Esophagus muscularis mucosa (tissue), 4 donors: Measurements from ENCODE around the gene DPYD. TPM values are rescaled to one million over a fixed set of nuclear protein-coding genes. Genes with fewer than 3 reads are reported as not detected.

Experiments
- DNase-seq: peaks from one replicate; pipeline ENCODE4 v3.0.0-alpha.2; 2017; ENCODE audit errors: extremely low spot score
- H3K27ac ChIP-seq, 4 donors: fragments of 200-600 bp; sonication (generic); replicated peaks in 1 of 4; 1 replicate in 3 of 4; 2 replicates in 1 of 4; pipeline ENCODE4 v1.5.1; 2016 to 2019; ENCODE audit warnings: mild to moderate bottlenecking in 1 of 4
- H3K27me3 ChIP-seq, 4 donors: fragments of 200-600 bp; sonication (generic); one replicate each; pipeline versions ENCODE4 v1.5.1 to v1.6.0; 2016 to 2019
- H3K36me3 ChIP-seq, 4 donors: fragments of 200-600 bp; sonication (generic); one replicate each; pipeline ENCODE4 v1.5.1; 2016 to 2019
- H3K4me1 ChIP-seq, 4 donors: fragments of 200-600 bp; sonication (generic); one replicate each; pipeline ENCODE4 v1.5.1; 2016 to 2019
- H3K4me3 ChIP-seq, 4 donors: fragments of 200-600 bp; sonication (generic); 1 replicate in 2 of 4; 2 replicates in 2 of 4; pipeline ENCODE4 v1.5.1; 2016 to 2019; ENCODE audit warnings: mild to moderate bottlenecking in 4 of 4, moderate library complexity in 1 of 4
- H3K9me3 ChIP-seq, 4 donors: fragments of 200-600 bp; sonication (generic); 1 replicate in 3 of 4; 2 replicates in 1 of 4; pipeline ENCODE4 v1.5.1; 2016 to 2019
- EP300 ChIP-seq: sonication (generic); formaldehyde crosslinking; IDR thresholded peaks from one replicate; pipeline ENCODE4 v1.6.1; 2017; ENCODE audit warnings: antibody characterized with exemption
- POLR2A ChIP-seq: fragments of 450-650 bp; IDR thresholded peaks from one replicate; pipeline ENCODE4 v1.6.1; 2017; ENCODE audit warnings: antibody characterized with exemption, moderate library complexity, mild to moderate bottlenecking, low read depth
- POLR2AphosphoS5 ChIP-seq, 2 donors: sonication (generic); formaldehyde crosslinking; IDR thresholded peaks; one replicate each; pipeline ENCODE4 v1.6.1; 2017; ENCODE audit warnings: antibody characterized with exemption in 2 of 2
- WGBS: methylation state at CpG from one replicate; pipeline ENCODE4 v1.1.5; 2018; 5-methylcytosine and 5-hydroxymethylcytosine counted together
- intact Hi-C: fragments of 100-400 bp; cut with DNase I; formaldehyde crosslinking; loops from one replicate; pipeline ENCODE4 v1.15.1; 2023
- total RNA-seq, 4 donors: library from RNA; depleted of rRNA; stranded (reverse); fragments of >200 nt; gene quantifications; one replicate each; pipeline versions ENCODE4 v1.1.0 to v1.2.1, GENCODE V29; 2016
- TF ChIP-seq, protein P1 (sequence below), 3 experiments: fragments of 200-600 bp in 2 of 3; fragments of 450-650 bp in 1 of 3; sonication (generic) in 2 of 3; IDR thresholded peaks; one replicate each; pipeline ENCODE4 v1.5.1; 2017 to 2019; ENCODE audit warnings: antibody characterized with exemption in 3 of 3, mild to moderate bottlenecking in 2 of 3, moderate library complexity in 1 of 3

DPYD gene
- total RNA-seq, 4 donors from 2014 or later = 31.1 to 36.6 (median 31.7) TPM

DNA sequence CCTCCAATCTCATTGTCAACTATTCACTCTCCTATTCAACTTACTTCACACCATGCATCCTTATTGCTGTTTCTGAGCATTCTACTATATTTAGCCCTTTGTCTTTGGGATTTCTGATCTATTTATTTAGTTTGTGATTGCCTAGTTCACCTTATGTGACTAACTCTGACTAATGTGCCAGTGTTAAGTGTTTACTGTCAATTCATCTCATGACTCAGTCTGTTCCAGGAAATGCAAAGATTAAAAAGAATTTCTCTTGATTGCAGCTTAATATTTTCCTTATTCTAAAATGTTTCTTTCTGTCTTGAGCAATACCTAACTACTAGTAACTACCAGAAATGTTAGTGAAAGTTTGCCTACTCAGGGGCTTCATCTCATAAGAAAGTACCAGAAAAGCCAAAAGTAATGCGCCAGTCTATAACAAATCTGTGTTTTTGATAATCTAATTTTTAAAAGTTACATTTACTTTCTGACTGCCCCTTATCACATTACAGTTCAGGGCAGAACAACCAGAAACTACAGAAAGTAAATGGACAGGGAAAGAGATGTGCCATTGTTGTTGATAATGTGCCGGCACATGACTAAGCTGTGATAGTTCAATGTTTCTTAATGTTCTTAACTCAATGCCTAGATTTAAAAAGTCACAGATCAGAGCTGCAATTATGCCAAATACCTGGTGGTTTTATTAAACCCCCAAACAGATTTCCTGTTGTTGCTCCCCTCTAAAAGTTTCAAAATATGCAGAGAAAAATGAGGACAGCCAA is 642.8 kb downstream of the DPYD start:
- H3K9me3 ChIP-seq = no peaks in the 10 kb centered on the region
- no peak overlapping the region for H3K4me3 ChIP-seq
- no peaks in the 10 kb centered on the region for H3K36me3 ChIP-seq
- DNase-seq = no peak
- no peak overlapping the region for H3K27ac ChIP-seq
- 97% methylated on average over 2 of the region's 2 CpGs for WGBS
- H3K4me1 ChIP-seq = no peaks in the 10 kb centered on the region
- TF ChIP-seq POLR2AphosphoS5 (IDR thresholded peaks at IDR 0.05) (no peak), EP300 (no peak), POLR2A (no peak)
- TF ChIP-seq, protein P1, sequence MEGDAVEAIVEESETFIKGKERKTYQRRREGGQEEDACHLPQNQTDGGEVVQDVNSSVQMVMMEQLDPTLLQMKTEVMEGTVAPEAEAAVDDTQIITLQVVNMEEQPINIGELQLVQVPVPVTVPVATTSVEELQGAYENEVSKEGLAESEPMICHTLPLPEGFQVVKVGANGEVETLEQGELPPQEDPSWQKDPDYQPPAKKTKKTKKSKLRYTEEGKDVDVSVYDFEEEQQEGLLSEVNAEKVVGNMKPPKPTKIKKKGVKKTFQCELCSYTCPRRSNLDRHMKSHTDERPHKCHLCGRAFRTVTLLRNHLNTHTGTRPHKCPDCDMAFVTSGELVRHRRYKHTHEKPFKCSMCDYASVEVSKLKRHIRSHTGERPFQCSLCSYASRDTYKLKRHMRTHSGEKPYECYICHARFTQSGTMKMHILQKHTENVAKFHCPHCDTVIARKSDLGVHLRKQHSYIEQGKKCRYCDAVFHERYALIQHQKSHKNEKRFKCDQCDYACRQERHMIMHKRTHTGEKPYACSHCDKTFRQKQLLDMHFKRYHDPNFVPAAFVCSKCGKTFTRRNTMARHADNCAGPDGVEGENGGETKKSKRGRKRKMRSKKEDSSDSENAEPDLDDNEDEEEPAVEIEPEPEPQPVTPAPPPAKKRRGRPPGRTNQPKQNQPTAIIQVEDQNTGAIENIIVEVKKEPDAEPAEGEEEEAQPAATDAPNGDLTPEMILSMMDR (IDR thresholded peaks at IDR 0.05) = no peak
- intact Hi-C loops = no loop called here
- H3K27me3 ChIP-seq = no peaks in the 10 kb centered on the region

DNA sequence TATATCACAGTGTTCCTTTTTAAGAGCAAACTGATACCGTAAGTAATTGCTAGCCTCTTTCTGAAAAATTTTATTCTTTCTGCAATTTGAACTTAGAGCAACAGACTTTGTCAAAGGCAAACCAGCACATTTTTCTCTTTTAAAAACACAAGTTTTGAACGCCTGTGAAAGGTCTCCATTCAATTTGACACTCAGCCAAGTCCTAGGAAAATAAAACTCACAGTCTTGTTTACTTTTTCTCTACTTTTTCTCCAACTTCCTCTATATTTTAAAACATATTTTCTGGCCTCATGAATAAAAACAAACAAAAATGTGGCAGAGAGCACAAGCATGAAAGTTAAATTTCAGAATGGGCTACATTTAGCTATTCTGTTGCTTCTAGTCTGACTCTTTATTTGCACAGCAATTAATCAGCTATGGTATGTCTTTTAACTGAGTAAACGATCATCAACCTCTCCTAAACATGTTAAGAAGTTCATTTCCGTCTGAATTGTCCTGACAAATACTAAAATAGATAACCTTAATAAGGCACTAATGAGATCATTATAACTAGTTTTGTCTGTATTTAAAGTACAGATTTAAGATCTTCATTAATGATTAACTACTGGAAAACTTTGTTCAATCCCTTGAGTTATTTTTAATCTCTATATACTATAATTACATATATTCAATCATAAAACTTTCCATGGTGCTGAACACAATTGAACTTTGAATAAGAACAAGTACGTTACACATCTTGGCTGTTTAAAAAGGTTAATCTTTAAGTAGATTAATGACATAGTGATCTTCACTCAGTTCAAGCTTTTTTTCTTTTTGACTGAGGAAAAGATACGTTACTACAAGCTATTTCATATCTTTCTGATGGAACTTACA is 648.7 kb downstream of the DPYD start:
- H3K36me3 ChIP-seq = no peaks in the 10 kb centered on the region
- intact Hi-C loops = no loop called here
- peaks cover 0 to 17% (median 2%) of the 10 kb centered on the region in 4 donors for H3K4me1 ChIP-seq
- DNase-seq = no peak
- no peaks in the 10 kb centered on the region for H3K9me3 ChIP-seq
- TF ChIP-seq, protein P1 (IDR thresholded peaks at IDR 0.05) = no peak
- no peak for TF ChIP-seq POLR2A
- TF ChIP-seq POLR2AphosphoS5 (IDR thresholded peaks at IDR 0.05) = no peak
- no peak for TF ChIP-seq EP300
- H3K27me3 ChIP-seq = no peaks in the 10 kb centered on the region
- no peak overlapping the region for H3K4me3 ChIP-seq
- H3K27ac ChIP-seq = no peak overlapping the region
- WGBS = 60% methylated on average over 6 of the region's 6 CpGs

DNA sequence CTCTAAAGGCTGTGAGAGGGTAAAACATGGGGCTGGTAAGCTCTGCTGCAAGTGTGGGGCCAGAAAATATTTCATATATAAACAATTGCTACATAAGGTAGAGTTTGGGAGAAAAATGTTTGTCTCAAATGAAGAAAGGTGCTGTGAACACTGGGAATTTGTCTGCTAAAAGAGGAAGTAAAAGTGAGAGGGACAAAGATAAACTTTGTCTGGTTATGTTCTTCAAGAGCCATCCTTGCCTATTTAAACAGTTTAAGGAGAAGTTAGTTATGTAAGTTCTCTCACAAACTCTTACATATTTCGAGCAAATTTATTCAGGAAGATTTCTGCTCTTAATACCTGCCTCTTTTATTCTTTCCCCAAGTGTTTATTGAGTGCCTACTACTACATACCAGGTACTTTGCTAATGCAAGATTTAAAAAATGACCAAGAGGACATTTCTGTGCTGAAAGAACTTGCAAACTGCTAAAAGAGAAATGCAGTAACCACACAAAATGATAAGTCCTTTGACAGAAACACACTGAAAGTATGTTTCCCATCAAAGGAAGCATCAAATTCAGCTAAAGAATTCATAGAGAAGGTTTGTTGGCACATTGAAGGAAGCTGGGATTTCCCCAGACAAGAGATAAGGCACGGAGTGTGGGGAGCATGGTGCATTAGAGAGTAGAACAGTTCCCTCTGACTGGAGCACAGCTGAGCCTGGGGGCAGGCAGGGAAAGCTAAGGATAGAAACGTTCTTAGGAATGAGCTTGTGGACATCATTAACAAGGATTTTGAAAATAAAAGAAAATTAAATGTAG is 650.1 kb downstream of the DPYD start:
- TF ChIP-seq, protein P1 (IDR thresholded peaks at IDR 0.05) = no peak
- TF ChIP-seq POLR2A (no peak), POLR2AphosphoS5 (IDR thresholded peaks at IDR 0.05) (no peak), EP300 (no peak)
- no peak overlapping the region for H3K27ac ChIP-seq
- peaks cover 0 to 17% (median 2%) of the 10 kb centered on the region in 4 donors for H3K4me1 ChIP-seq
- 71% methylated on average over 3 of the region's 3 CpGs for WGBS
- H3K36me3 ChIP-seq = no peaks in the 10 kb centered on the region
- no peak overlapping the region for H3K4me3 ChIP-seq
- DNase-seq = no peak
- no peaks in the 10 kb centered on the region for H3K9me3 ChIP-seq
- H3K27me3 ChIP-seq = no peaks in the 10 kb centered on the region
- intact Hi-C loops = no loop called here

DNA sequence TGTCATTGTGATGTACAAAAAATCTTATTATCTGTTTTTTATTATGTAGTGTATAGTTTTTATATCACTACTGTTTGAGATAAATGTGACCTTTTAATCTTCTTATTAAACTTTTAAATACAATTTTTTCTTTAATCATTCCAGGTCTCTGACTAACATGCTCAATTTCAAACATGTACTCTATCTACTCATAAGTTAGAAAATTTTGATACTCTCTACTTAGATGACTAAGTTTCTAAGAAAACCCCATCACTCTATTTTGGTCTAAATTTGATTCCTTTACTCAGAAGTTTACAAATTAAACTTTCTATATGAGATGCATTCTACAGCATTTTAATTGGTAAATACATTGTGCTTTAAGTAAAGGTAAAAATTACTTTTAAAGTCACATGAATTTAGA is 655.2 kb downstream of the DPYD start:
- Histone ChIP-seq H3K36me3 (no peaks in the 10 kb centered on the region), H3K9me3 (no peaks in the 10 kb centered on the region), H3K4me1 (peaks cover 0 to under 1% (median 0%) of the 10 kb centered on the region in 4 donors), H3K27ac (no peak overlapping the region), H3K4me3 (no peak overlapping the region), H3K27me3 (no peaks in the 10 kb centered on the region)
- intact Hi-C loops = no loop called here
- no peak for DNase-seq
- no peak for TF ChIP-seq EP300
- no peak for TF ChIP-seq POLR2AphosphoS5 (IDR thresholded peaks at IDR 0.05)
- TF ChIP-seq, protein P1 (IDR thresholded peaks at IDR 0.05) = no peak
- no peak for TF ChIP-seq POLR2A
